HEK293T (cell line): ENCODE measurements around the gene ST6GALNAC4.

ENCODE experiments used
- TARDBP ChIP-seq: fragments of 450-650 bp; IDR thresholded peaks from 2 replicates; pipeline ENCODE4 v1.6.1; 2016
- ZNF384 ChIP-seq: fragments of 450-650 bp; IDR thresholded peaks from 2 replicates; pipeline ENCODE4 v1.6.1; 2016

GRCh38 chr9:127863191-127863621 is 53.6 kb downstream of the ST6GALNAC4 start:
- no peak for TF ChIP-seq TARDBP
- no peak for TF ChIP-seq ZNF384
